Stimulated activated CD4-positive, alpha-beta T cell treated with anti-CD3 and anti-CD28 coated beads, Interleukin-1b, Interleukin-23, amount 100 ng/mL, for 48 hours (primary cell): ENCODE results near the gene CFD.
"Not testable (repeated sequence)": the region's sequence is repeated elsewhere in the genome, so short reads cannot be mapped to it uniquely, and the experiment has no call there.

Source experiments
- DNase-seq: peaks from one replicate; pipeline ENCODE4 v3.0.0-alpha.2; 2020

Gene CFD

DNA sequence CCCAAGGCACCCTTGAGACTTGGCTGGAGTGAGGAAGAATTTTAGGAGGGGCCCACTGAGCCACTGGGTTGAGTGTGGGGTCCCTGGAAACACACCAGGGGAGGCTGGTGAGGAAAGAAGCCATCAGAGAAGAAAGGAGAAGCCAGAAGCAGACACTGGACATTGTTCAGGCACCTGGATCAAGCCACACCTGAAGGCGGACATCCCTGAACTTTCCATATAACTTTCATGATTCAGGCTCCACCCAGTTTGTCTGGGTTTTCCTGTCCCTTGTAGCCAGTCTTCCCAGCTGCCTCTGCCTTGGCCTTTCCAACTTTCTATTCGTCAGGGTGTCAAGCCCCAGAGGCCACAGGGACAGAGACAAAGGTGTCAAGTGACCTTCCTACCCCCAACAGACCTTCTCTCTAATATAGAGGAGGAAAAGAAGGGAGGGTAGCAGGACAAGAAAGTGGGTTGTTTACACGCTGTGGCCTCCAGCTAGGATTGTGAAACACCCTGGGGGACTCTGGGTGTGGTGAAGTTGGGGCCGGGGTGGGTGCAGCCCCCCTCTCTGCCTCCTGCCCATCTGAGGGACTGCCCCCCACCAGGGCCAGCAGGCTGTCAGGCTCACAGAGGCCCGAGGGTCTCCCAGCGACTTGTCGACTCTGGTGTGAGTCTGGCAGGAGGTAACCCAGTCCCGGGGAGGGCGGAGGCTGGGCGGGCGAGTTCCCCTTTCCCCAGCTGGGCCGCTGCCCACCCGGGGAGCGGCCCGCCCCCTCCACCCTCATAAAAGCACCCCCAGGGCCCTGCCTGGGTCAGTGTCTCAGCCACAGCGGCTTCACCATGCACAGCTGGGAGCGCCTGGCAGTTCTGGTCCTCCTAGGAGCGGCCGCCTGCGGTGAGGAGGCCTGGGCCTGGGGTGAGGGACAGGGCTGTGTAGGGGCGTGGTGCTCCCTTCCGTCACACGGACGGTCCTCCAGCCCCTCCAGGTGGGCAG is at the start of gene CFD:
Gene CFD, plus strand, starts transcription at position 797 of the 976 bp plus-strand sequence. Its CDS starts 26 bp downstream, at position 823.
- no peak for DNase-seq

- no peak for DNase-seq
Observed at GRCh38 chr19:810077-810855, 49.2 kb upstream of the CFD start.

- DNase-seq, result no peak
Observed at GRCh38 chr19:810883-811489, 48.5 kb upstream of the CFD start.

GRCh38 chr19:811506-812048 is 47.9 kb upstream of the CFD start:
- DNase-seq, result no peak

DNA sequence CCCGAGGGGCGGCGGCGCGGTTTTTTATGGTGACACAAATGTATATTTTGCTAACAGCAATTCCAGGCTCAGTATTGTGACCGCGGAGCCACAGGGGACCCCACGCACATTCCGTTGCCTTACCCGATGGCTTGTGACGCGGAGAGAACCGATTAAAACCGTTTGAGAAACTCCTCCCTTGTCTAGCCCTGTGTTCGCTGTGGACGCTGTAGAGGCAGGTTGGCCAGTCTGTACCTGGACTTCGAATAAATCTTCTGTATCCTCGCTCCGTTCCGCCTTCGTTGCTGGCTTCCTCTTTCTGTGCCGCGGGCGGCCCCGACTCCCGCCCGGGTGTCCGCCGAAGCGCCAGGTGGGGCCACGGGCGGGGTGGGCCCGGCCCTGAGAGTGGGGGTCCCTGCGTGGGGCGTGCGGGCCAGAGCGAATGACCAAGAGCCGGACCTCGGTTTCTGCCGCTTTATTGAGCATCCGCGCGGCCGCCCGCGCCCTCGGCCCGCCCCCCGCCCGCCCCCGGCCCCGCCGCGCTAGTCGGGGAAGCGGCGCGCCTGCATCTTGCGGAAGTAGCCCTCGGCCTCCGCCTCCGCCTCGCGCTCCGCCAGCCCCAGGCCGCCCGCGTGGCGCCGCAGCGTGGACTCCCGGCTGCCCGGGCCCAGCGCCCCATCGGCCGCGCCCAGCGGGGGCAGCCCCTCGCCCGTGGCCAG is 47.3 kb upstream of the CFD start:
- no peak for DNase-seq

GRCh38 chr19:812747-813218 is 46.7 kb upstream of the CFD start:
- DNase-seq, result no peak

DNA sequence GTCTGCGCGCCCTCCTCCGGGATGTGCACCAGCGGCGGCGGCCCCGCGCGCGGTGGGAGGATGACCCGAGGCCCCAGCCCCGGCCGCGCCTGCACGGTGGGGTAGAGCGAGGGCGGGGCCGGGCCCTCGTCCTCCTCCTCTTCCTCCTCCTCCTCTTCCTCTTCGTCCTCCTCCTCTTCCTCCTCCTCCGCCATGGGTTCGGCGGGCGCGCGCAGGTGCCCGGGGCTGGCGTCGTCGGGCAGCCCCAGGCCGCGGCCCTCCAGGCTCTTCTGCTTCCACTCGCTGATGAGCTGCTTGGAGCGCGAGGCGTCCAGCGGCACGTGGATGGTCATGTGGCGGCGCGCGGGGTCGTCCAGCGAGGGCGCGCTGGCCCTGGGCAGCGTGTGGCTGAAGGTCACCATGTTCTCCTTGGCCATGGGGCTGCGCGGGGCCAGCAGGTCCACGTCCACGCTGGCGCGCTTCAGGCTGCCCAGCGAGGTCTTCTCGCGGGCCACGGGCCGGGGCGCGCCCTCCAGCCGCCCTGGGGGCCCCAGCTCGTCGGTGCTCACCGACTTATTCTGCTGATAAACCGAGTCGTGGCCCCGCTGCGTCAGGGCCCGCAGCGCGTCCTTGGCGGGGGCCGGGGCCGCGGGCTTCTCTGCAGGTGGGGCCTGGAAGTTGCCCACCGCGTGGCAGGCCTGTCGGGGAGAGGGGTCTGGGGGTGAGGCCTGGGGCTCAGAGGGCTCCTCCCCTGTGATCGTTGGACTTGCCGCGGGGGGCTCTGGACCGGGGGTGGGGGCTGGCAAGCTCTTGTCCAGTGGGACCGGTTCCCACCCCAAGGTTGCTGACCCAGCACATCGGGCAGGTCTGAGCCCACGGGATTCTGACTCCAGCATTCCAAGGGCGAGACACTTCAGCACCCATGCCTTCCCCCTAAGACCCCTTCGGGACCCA is 46.0 kb upstream of the CFD start:
- DNase-seq, result no peak

GRCh38 chr19:814152-815078 is 45.0 kb upstream of the CFD start:
- no peak for DNase-seq

- no peak for DNase-seq
Observed at GRCh38 chr19:815079-815774, 44.2 kb upstream of the CFD start.

- no peak for DNase-seq
Observed at GRCh38 chr19:815775-816499, 43.5 kb upstream of the CFD start.

DNA sequence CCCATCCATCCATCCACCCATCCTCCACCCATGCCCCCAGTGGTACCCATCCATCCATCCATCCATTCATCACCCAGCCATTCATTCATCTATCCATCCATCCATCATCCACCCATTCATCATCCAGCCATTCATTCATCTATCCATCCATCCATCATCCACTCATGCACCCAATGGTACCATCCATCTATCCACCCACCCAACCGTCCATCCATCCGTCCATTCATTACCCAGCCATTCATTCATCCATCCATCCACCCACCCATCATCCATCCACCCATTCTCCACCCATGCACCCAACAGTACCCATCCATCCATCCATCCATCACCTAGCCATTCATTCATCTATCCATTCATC is 43.0 kb upstream of the CFD start:
- no peak for DNase-seq

- not testable (repeated sequence) for DNase-seq
Observed at GRCh38 chr19:820212-820611, 39.3 kb upstream of the CFD start.

DNA sequence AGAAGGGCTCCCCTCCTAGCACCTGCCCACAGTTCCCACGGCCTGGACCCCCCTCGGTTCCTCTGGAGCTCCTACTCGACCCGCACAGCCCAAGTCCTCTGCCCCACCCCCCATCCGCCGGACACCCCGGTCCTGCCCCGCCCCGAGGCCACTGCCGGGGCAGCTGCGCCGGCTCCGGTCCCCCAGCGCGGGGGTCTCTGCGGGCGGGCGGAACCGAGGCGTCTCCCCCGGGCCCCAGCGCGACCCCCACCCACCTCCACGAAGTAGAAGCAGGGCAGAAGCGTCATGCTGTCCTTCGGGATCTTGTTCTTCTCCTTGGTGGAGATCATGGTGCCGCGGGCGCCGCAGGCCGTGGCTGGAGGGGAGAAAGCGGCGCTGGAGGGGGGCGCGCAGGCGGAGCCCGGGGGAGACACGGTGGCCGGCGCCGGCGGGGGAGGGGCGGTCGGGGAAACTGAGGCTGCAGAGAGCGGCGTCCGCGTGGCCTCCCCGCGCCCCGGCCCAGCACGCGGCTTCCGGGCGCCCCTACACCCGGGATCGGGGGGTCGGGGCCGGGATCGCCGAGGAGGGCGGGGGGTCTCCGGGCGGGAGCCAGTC is 38.1 kb upstream of the CFD start:
- DNase-seq, result no peak

DNA sequence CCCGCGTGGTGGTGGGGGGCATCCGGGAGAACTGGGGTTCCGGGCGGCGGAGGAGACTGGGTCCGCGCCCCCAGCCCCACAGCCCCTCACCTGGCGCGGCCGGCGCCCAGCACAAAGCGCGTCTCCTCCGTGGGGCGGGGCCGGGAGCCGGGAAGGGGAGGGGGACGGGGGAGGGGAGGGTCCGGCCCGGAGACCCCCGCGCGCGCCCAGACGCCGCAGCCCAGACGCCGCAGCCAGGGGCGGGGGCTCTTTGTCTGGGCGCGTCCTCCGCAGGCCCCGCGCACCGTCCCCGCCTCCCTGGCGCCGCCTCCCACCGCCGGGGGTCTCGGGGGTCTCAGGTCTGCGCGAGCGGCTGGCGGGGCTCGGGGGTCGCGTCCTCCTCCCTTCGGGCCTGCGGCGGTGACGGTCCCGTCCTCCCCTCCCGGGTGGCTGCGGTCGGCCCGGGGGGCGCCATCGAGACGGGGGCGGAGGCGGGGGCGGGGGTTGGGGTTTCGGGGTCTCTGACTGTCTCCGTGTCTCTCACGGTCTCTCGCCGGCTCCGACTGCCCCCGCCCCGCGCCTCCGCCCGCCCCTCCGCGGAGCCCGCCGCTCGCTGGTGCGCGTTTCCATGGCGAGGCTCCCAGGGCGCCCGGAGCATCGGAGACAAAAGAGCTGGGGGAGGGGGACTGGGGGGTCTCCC is 37.5 kb upstream of the CFD start, which contains the start of gene PLPPR3:
Gene PLPPR3, minus strand, starts transcription at position 131 of the 679 bp plus-strand sequence. CDS start 396 bp downstream, outside the sequence.
- no peak for DNase-seq

DNA sequence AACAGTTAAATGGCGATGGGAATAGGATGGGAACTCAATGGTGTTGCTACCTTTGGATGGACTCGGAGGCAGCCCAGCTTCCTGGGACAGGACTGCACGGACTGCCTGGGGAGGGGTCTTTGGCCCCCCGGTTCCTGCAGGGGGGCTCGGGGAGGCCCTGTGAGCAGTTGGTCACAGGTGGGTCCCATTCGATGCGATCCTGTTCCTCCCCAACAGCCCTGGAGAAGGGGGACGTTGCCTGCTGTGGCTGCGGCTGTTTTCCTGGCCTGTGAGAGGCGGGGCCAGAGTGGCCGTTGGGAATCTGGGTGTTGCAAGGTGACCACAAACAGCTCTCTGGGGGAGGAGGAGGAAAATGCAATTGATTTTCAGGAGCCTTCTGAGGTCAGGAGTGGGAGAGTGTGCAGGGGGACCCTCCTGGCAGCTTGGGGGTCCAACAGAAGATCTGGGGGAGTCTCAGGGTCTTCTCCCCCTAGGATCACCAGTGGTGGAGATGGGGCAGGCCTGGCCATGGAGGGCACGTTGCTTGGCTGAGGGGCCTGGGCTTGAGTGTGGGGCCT is 35.8 kb upstream of the CFD start:
- DNase-seq, result no peak

DNA sequence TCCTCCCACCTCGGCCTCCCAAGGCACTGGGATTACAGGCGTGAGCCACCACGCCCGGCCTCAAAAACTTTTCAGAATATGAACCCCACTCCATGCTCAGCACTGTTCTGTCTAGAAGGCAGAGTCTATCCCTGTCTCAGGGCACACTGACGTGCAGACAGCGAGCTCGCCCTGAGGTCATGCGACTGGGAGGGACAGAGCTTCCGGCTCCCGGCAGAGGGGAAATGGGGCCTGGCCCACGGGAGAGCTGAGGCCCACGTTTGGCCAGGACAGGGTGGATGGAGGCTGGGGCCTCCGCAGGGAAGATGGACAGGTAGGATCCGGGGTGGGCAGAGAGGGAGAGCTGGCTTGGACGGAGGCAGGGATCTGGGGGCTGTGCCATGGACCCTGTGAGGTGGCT is 34.6 kb upstream of the CFD start:
- no peak for DNase-seq
